Thoracic aorta (tissue), 2 donors: ENCODE data around the gene TMEM95. TPM values are rescaled to one million over a fixed set of nuclear protein-coding genes. Genes with fewer than 3 reads are reported as not detected.

Experiments used
- ATAC-seq: fragments of 150-250 bp; one replicate; pipeline ENCODE4 v1.8.0; 2017; ENCODE audit warnings: low read depth; ENCODE audit not compliant: insufficient number of reproducible peaks, low FRiP score
- DNase-seq: peaks from one replicate; pipeline ENCODE4 v3.0.0-alpha.2; 2020; ENCODE audit warnings: low spot score
- H3K27ac ChIP-seq, 2 donors: fragments of 200-600 bp; sonication (generic); 1 replicate in 1 of 2; 2 replicates in 1 of 2; pipeline ENCODE4 v1.5.1; 2016; ENCODE audit warnings: mild to moderate bottlenecking in 2 of 2, moderate library complexity in 2 of 2
- H3K27me3 ChIP-seq: fragments of 200-600 bp; sonication (generic); replicated peaks from 2 replicates; pipeline ENCODE4 v1.6.0; 2016; ENCODE audit warnings: mild to moderate bottlenecking; ENCODE audit not compliant: insufficient read depth
- H3K36me3 ChIP-seq: fragments of 200-600 bp; sonication (generic); one replicate; pipeline ENCODE4 v1.5.1; 2016
- H3K4me1 ChIP-seq, 2 donors: fragments of 200-600 bp; sonication (generic); 1 replicate in 1 of 2; 2 replicates in 1 of 2; pipeline versions ENCODE4 v1.5.1 to v1.6.0; 2016; ENCODE audit warnings: low read depth in 2 of 2, mild to moderate bottlenecking in 1 of 2; ENCODE audit not compliant: control insufficient read depth in 1 of 2
- H3K4me3 ChIP-seq: fragments of 200-600 bp; sonication (generic); 2 replicates; pipeline ENCODE4 v1.5.1; 2016; ENCODE audit warnings: mild to moderate bottlenecking
- H3K9me3 ChIP-seq: fragments of 200-600 bp; sonication (generic); 2 replicates; pipeline ENCODE4 v1.5.1; 2016
- total RNA-seq, 2 donors: library from RNA; depleted of rRNA; stranded (reverse); fragments of >200 nt; gene quantifications; one replicate each; pipeline versions ENCODE4 v1.1.0 to v1.2.3, GENCODE V29; 2016
- TF ChIP-seq, protein P1 (sequence below): fragments of 200-600 bp; sonication (generic); IDR thresholded peaks from one replicate; pipeline ENCODE4 v1.5.1; 2019; ENCODE audit warnings: antibody characterized with exemption

TMEM95 gene
- total RNA-seq, 2 donors from 2014 or later = not detected

- H3K4me1 ChIP-seq = peaks cover 21 to 44% of the 10 kb centered on the region in 2 donors
- peak; percentile 74 for DNase-seq
- H3K4me3 ChIP-seq = peak within 1 kb of the TSS; percentile 96
- peak within 1 kb of the TSS; percentile 100 for H3K27ac ChIP-seq
- ATAC-seq = peak; percentile 75
- H3K27me3 ChIP-seq = no peaks in the 10 kb centered on the region
- H3K36me3 ChIP-seq = no peaks in the 10 kb centered on the region
- TF ChIP-seq, protein P1, sequence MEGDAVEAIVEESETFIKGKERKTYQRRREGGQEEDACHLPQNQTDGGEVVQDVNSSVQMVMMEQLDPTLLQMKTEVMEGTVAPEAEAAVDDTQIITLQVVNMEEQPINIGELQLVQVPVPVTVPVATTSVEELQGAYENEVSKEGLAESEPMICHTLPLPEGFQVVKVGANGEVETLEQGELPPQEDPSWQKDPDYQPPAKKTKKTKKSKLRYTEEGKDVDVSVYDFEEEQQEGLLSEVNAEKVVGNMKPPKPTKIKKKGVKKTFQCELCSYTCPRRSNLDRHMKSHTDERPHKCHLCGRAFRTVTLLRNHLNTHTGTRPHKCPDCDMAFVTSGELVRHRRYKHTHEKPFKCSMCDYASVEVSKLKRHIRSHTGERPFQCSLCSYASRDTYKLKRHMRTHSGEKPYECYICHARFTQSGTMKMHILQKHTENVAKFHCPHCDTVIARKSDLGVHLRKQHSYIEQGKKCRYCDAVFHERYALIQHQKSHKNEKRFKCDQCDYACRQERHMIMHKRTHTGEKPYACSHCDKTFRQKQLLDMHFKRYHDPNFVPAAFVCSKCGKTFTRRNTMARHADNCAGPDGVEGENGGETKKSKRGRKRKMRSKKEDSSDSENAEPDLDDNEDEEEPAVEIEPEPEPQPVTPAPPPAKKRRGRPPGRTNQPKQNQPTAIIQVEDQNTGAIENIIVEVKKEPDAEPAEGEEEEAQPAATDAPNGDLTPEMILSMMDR = peak; percentile 50
- no peaks in the 10 kb centered on the region for H3K9me3 ChIP-seq
Measured at GRCh38 chr17:7351665-7352502, 3.1 kb upstream of the TMEM95 start, which contains the start of gene KCTD11. Gene KCTD11 (plus strand): TSS chr17:7352162.

DNA sequence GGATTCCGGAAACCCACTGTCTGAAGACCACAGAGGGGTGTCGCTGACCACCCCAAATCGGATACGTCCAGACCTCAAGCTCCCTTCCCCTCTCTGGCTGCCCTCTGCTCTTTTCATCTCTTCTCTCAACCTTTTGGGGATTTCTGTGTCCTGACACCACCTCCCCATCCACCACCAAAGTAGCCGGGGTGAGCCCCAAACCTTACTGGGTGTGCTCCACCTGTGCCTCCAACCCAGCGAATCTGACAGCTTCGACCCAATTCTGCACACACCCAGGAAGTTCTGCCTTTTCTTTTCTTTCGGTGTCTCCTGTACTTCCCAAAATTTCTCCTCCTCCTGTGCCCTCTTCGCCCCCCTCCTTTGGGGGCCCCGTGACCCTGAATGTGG is 2.5 kb upstream of the TMEM95 start:
- no peaks in the 10 kb centered on the region for H3K9me3 ChIP-seq
- no peaks in the 10 kb centered on the region for H3K36me3 ChIP-seq
- TF ChIP-seq, protein P1 = no peak
- ATAC-seq = no peak
- DNase-seq = no peak
- no peaks in the 10 kb centered on the region for H3K27me3 ChIP-seq
- peaks cover 21 to 44% of the 10 kb centered on the region in 2 donors for H3K4me1 ChIP-seq
- H3K27ac ChIP-seq = peak overlapping the region; percentile 100
- peak overlapping the region; percentile 96 for H3K4me3 ChIP-seq

DNA sequence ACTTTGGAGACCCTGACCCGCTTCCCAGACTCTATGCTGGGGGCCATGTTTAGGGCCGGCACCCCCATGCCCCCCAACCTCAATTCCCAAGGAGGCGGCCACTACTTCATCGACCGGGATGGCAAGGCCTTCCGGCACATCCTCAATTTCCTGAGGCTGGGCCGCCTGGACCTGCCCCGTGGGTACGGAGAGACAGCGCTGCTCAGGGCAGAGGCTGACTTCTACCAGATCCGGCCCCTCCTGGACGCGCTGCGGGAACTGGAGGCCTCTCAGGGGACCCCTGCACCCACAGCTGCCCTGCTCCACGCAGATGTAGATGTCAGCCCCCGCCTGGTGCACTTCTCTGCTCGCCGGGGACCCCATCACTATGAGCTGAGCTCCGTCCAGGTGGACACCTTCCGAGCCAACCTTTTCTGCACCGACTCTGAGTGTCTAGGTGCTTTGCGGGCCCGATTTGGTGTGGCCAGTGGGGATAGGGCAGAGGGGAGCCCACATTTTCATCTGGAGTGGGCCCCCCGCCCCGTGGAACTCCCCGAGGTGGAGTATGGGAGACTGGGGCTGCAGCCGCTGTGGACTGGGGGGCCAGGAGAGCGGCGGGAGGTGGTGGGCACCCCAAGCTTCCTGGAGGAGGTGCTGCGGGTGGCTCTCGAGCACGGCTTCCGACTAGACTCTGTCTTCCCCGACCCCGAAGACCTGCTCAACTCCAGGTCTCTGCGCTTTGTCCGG is 1.9 kb upstream of the TMEM95 start:
- peak overlapping the region; percentile 100 for H3K27ac ChIP-seq
- H3K4me3 ChIP-seq = peak overlapping the region; percentile 96
- H3K27me3 ChIP-seq = no peaks in the 10 kb centered on the region
- no peak for ATAC-seq
- TF ChIP-seq, protein P1 = no peak
- no peaks in the 10 kb centered on the region for H3K36me3 ChIP-seq
- H3K4me1 ChIP-seq = peaks cover 21 to 44% of the 10 kb centered on the region in 2 donors
- H3K9me3 ChIP-seq = no peaks in the 10 kb centered on the region
- DNase-seq = no peak

GRCh38 chr17:7354262-7354843 is 603 bp upstream of the TMEM95 start:
- DNase-seq = no peak
- ATAC-seq = no peak
- TF ChIP-seq, protein P1 = no peak
- Histone ChIP-seq H3K36me3 (no peaks in the 10 kb centered on the region), H3K4me3 (no peak overlapping the region), H3K27ac (no peak overlapping the region), H3K9me3 (no peaks in the 10 kb centered on the region), H3K4me1 (peaks cover 21 to 36% of the 10 kb centered on the region in 2 donors), H3K27me3 (no peaks in the 10 kb centered on the region)

- no peak for DNase-seq
- TF ChIP-seq, protein P1 = no peak
- Histone ChIP-seq H3K27ac (no peak overlapping the region), H3K27me3 (no peaks in the 10 kb centered on the region), H3K36me3 (no peaks in the 10 kb centered on the region), H3K9me3 (no peaks in the 10 kb centered on the region), H3K4me3 (no peak overlapping the region), H3K4me1 (peaks cover 16 to 29% of the 10 kb centered on the region in 2 donors)
- no peak for ATAC-seq
Measured at GRCh38 chr17:7355573-7355972, 617 bp downstream of the TMEM95 start.
